ENCODE data around the gene TUNAR.

The TUNAR gene

DNA sequence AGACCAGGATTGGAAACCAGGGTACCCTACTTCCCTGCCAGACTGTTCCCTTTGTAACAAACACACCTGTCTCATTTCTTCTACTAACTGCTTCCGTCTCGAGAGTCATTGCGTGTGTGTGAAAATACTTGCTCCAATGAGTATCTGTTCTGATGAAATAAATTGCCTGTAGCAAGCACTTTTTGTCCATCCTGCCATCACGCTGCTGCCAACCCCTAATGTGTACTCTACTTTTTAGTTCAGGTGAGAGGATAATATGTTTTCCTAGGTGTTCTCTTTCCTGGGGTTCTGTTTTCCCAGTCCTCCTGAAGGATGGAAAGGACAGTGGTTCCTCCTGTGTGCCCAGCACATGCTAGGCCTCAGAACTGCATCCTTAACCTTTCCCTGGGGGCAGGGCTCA, 1.0 kb downstream of the TUNAR start:
- TF ChIP-seq ZNF8 (CRISPR knock-in tag; IDR thresholded peaks at IDR 0.05) (no peak), ZFP3 (CRISPR knock-in tag; IDR thresholded peaks at IDR 0.05) (no peak)
- TF ChIP-seq, protein P1, sequence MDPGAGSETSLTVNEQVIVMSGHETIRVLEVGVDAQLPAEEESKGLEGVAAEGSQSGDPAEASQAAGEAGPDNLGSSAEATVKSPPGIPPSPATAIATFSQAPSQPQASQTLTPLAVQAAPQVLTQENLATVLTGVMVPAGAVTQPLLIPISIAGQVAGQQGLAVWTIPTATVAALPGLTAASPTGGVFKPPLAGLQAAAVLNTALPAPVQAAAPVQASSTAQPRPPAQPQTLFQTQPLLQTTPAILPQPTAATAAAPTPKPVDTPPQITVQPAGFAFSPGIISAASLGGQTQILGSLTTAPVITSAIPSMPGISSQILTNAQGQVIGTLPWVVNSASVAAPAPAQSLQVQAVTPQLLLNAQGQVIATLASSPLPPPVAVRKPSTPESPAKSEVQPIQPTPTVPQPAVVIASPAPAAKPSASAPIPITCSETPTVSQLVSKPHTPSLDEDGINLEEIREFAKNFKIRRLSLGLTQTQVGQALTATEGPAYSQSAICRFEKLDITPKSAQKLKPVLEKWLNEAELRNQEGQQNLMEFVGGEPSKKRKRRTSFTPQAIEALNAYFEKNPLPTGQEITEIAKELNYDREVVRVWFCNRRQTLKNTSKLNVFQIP (CRISPR knock-in tag; IDR thresholded peaks at IDR 0.05; ENCODE audit: borderline replicate concordance, low read depth), result no peak
- TF ChIP-seq, protein P2, sequence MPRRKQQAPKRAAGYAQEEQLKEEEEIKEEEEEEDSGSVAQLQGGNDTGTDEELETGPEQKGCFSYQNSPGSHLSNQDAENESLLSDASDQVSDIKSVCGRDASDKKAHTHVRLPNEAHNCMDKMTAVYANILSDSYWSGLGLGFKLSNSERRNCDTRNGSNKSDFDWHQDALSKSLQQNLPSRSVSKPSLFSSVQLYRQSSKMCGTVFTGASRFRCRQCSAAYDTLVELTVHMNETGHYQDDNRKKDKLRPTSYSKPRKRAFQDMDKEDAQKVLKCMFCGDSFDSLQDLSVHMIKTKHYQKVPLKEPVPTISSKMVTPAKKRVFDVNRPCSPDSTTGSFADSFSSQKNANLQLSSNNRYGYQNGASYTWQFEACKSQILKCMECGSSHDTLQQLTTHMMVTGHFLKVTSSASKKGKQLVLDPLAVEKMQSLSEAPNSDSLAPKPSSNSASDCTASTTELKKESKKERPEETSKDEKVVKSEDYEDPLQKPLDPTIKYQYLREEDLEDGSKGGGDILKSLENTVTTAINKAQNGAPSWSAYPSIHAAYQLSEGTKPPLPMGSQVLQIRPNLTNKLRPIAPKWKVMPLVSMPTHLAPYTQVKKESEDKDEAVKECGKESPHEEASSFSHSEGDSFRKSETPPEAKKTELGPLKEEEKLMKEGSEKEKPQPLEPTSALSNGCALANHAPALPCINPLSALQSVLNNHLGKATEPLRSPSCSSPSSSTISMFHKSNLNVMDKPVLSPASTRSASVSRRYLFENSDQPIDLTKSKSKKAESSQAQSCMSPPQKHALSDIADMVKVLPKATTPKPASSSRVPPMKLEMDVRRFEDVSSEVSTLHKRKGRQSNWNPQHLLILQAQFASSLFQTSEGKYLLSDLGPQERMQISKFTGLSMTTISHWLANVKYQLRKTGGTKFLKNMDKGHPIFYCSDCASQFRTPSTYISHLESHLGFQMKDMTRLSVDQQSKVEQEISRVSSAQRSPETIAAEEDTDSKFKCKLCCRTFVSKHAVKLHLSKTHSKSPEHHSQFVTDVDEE (CRISPR knock-in tag; IDR thresholded peaks at IDR 0.05), result no peak
- no peak for ATAC-seq

DNA sequence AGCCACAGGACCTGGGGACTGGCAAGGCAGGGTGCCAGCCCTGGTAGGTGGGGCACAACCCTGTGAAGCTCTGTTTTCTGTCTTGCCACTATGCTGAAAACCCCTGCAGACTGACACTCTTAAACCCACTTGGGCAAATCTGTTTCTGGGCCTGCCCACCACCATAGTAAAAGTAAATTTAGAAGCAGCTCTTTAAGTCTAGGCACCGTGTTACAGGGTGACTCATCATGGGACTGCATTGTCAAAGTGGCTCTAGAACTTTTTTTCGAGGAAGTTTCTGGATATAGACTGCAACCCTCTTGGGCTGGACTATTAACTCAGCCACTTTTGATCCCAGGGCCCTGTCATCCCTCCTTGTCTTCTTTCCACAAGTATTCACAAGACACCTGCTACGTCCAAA, 7.7 kb downstream of the TUNAR start:
- TF ChIP-seq CSDC2 (CRISPR knock-in tag; IDR thresholded peaks at IDR 0.05) (no peak), TOX (CRISPR knock-in tag; IDR thresholded peaks at IDR 0.05; ENCODE audit: borderline replicate concordance) (no peak), GLIS3 (CRISPR knock-in tag; IDR thresholded peaks at IDR 0.05) (no peak), ESRRG (CRISPR knock-in tag; IDR thresholded peaks at IDR 0.05) (no peak), SNAI2 (CRISPR knock-in tag; IDR thresholded peaks at IDR 0.05) (no peak), ZFP30 (CRISPR knock-in tag; IDR thresholded peaks at IDR 0.05) (no peak), ISL1 (CRISPR knock-in tag; IDR thresholded peaks at IDR 0.05) (no peak), ZNF8 (CRISPR knock-in tag; IDR thresholded peaks at IDR 0.05) (no peak), ZNF70 (CRISPR knock-in tag; IDR thresholded peaks at IDR 0.05) (no peak), OSR1 (CRISPR knock-in tag; IDR thresholded peaks at IDR 0.05) (no peak), ARNTL (CRISPR knock-in tag; IDR thresholded peaks at IDR 0.05; ENCODE audit: borderline replicate concordance, low read depth) (no peak), BACH2 (CRISPR knock-in tag; IDR thresholded peaks at IDR 0.05; ENCODE audit: borderline replicate concordance) (no peak), TCF4 (CRISPR knock-in tag; IDR thresholded peaks at IDR 0.05; ENCODE audit: borderline replicate concordance) (no peak), PPARA (CRISPR knock-in tag; IDR thresholded peaks at IDR 0.05; ENCODE audit: borderline replicate concordance) (no peak)
- TF ChIP-seq, protein P3, sequence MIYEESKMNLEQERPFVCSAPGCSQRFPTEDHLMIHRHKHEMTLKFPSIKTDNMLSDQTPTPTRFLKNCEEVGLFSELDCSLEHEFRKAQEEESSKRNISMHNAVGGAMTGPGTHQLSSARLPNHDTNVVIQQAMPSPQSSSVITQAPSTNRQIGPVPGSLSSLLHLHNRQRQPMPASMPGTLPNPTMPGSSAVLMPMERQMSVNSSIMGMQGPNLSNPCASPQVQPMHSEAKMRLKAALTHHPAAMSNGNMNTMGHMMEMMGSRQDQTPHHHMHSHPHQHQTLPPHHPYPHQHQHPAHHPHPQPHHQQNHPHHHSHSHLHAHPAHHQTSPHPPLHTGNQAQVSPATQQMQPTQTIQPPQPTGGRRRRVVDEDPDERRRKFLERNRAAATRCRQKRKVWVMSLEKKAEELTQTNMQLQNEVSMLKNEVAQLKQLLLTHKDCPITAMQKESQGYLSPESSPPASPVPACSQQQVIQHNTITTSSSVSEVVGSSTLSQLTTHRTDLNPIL (CRISPR knock-in tag; IDR thresholded peaks at IDR 0.05; ENCODE audit: low read depth), result no peak
- TF ChIP-seq, protein P1 (CRISPR knock-in tag; IDR thresholded peaks at IDR 0.05; ENCODE audit: borderline replicate concordance, low read depth), result no peak
- TF ChIP-seq, protein P4, sequence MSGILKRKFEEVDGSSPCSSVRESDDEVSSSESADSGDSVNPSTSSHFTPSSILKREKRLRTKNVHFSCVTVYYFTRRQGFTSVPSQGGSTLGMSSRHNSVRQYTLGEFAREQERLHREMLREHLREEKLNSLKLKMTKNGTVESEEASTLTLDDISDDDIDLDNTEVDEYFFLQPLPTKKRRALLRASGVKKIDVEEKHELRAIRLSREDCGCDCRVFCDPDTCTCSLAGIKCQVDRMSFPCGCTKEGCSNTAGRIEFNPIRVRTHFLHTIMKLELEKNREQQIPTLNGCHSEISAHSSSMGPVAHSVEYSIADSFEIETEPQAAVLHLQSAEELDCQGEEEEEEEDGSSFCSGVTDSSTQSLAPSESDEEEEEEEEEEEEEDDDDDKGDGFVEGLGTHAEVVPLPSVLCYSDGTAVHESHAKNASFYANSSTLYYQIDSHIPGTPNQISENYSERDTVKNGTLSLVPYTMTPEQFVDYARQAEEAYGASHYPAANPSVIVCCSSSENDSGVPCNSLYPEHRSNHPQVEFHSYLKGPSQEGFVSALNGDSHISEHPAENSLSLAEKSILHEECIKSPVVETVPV (CRISPR knock-in tag; IDR thresholded peaks at IDR 0.05), result no peak
- no peak for ATAC-seq

DNA sequence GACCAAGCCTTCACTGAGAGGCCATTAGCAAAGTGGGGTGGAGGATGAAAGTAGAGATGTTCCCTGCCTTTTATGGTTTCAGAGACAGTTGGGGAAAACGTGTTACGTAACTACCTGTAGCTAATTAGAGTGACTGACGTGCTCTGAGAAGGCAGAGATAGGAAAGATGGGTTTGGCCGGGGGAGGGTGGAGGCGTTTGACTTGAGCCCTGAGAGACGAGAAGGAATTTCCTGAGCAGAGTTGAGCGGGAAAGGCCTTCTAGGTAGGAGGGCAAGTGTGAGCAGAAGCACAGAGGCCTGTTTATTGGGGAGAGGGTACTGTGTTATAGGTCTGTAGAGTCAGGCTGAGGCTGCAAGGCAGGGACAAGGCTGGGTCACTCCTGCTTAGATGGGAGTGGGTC, 8.6 kb downstream of the TUNAR start:
- TF ChIP-seq TOX (CRISPR knock-in tag; IDR thresholded peaks at IDR 0.05; ENCODE audit: borderline replicate concordance) (no peak), ISL1 (CRISPR knock-in tag; IDR thresholded peaks at IDR 0.05) (no peak), SNAI2 (CRISPR knock-in tag; IDR thresholded peaks at IDR 0.05) (no peak), OSR1 (CRISPR knock-in tag; IDR thresholded peaks at IDR 0.05) (no peak), PPARA (CRISPR knock-in tag; IDR thresholded peaks at IDR 0.05; ENCODE audit: borderline replicate concordance) (no peak), ZFP3 (CRISPR knock-in tag; IDR thresholded peaks at IDR 0.05) (no peak), ZFP30 (CRISPR knock-in tag; IDR thresholded peaks at IDR 0.05) (no peak), GLIS3 (CRISPR knock-in tag; IDR thresholded peaks at IDR 0.05) (no peak), ZC3H10 (CRISPR knock-in tag; IDR thresholded peaks at IDR 0.05) (no peak), TCF4 (CRISPR knock-in tag; IDR thresholded peaks at IDR 0.05; ENCODE audit: borderline replicate concordance) (no peak), ESRRG (CRISPR knock-in tag; IDR thresholded peaks at IDR 0.05) (no peak), CSDC2 (CRISPR knock-in tag; IDR thresholded peaks at IDR 0.05) (no peak), ZNF8 (CRISPR knock-in tag; IDR thresholded peaks at IDR 0.05) (no peak), ZNF565 (CRISPR knock-in tag; conservative IDR thresholded peaks at IDR 0.05; ENCODE audit: low read depth) (no peak)
- TF ChIP-seq, protein P5, sequence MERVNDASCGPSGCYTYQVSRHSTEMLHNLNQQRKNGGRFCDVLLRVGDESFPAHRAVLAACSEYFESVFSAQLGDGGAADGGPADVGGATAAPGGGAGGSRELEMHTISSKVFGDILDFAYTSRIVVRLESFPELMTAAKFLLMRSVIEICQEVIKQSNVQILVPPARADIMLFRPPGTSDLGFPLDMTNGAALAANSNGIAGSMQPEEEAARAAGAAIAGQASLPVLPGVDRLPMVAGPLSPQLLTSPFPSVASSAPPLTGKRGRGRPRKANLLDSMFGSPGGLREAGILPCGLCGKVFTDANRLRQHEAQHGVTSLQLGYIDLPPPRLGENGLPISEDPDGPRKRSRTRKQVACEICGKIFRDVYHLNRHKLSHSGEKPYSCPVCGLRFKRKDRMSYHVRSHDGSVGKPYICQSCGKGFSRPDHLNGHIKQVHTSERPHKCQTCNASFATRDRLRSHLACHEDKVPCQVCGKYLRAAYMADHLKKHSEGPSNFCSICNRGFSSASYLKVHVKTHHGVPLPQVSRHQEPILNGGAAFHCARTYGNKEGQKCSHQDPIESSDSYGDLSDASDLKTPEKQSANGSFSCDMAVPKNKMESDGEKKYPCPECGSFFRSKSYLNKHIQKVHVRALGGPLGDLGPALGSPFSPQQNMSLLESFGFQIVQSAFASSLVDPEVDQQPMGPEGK (CRISPR knock-in tag; IDR thresholded peaks at IDR 0.05; ENCODE audit: borderline replicate concordance), result no peak
- TF ChIP-seq, protein P3 (CRISPR knock-in tag; IDR thresholded peaks at IDR 0.05; ENCODE audit: low read depth), result no peak
- ATAC-seq, result no peak; the same call in 2 of the 3 replicates
